ENCODE results near the gene E2F7.
"Not testable (repeated sequence)": the region's sequence is repeated elsewhere in the genome, so short reads cannot be mapped to it uniquely, and the experiment has no call there.

The E2F7 gene

GRCh38 chr12:77065361-77066204 lies at the start of gene E2F7:
Gene E2F7 (minus strand): TSS chr12:77065569. CDS start chr12:77064635, 934 bp downstream.
- DNase-seq (ENCODE audit: low read depth) = peak; percentile 64

GRCh38 chr12:77113971-77114370 lies 48.6 kb upstream of the E2F7 start:
- DNase-seq (ENCODE audit: low read depth) = no peak

- no peak for DNase-seq (ENCODE audit: low read depth)
Measured at GRCh38 chr12:77108707-77109106, 43.3 kb upstream of the E2F7 start.

- no peak for DNase-seq (ENCODE audit: low read depth)
Measured at GRCh38 chr12:77107121-77107520, 41.8 kb upstream of the E2F7 start.

- DNase-seq (ENCODE audit: low read depth) = no peak
Measured at GRCh38 chr12:77104792-77105191, 39.4 kb upstream of the E2F7 start.

GRCh38 chr12:77104286-77104685 lies 38.9 kb upstream of the E2F7 start:
- DNase-seq (ENCODE audit: low read depth) = no peak

- no peak for DNase-seq (ENCODE audit: low read depth)
Measured at GRCh38 chr12:77102691-77103090, 37.3 kb upstream of the E2F7 start.

GRCh38 chr12:77102123-77102522 lies 36.8 kb upstream of the E2F7 start:
- no peak for DNase-seq (ENCODE audit: low read depth)

- DNase-seq (ENCODE audit: low read depth) = no peak
Measured at GRCh38 chr12:77099799-77100198, 34.4 kb upstream of the E2F7 start.

GRCh38 chr12:77097846-77098245 lies 32.5 kb upstream of the E2F7 start:
- DNase-seq (ENCODE audit: low read depth) = no peak

- DNase-seq (ENCODE audit: low read depth) = not testable (repeated sequence)
Measured at GRCh38 chr12:77092227-77092626, 26.9 kb upstream of the E2F7 start.

GRCh38 chr12:77089686-77090220 lies 24.4 kb upstream of the E2F7 start:
- no peak for DNase-seq (ENCODE audit: low read depth)

GRCh38 chr12:77087427-77087826 lies 22.1 kb upstream of the E2F7 start:
- no peak for DNase-seq (ENCODE audit: low read depth)

- no peak for DNase-seq (ENCODE audit: low read depth)
Measured at GRCh38 chr12:77082021-77082420, 16.7 kb upstream of the E2F7 start.

- no peak for DNase-seq (ENCODE audit: low read depth)
Measured at GRCh38 chr12:77079631-77080030, 14.3 kb upstream of the E2F7 start.

- DNase-seq (ENCODE audit: low read depth) = no peak
Measured at GRCh38 chr12:77078231-77078630, 12.9 kb upstream of the E2F7 start.

GRCh38 chr12:77076886-77077285 lies 11.5 kb upstream of the E2F7 start:
- DNase-seq (ENCODE audit: low read depth) = no peak

- DNase-seq (ENCODE audit: low read depth) = not testable (repeated sequence)
Measured at GRCh38 chr12:77073894-77074293, 8.5 kb upstream of the E2F7 start.

- no peak for DNase-seq (ENCODE audit: low read depth)
Measured at GRCh38 chr12:77072833-77073495, 7.6 kb upstream of the E2F7 start.

GRCh38 chr12:77070800-77071449 lies 5.6 kb upstream of the E2F7 start:
- no peak for DNase-seq (ENCODE audit: low read depth)

GRCh38 chr12:77070382-77070781 lies 5.0 kb upstream of the E2F7 start:
- no peak for DNase-seq (ENCODE audit: low read depth)

GRCh38 chr12:77064896-77065360 lies 441 bp downstream of the E2F7 start:
- peak; percentile 2 for DNase-seq (ENCODE audit: low read depth)

All from stimulated activated CD8-positive, alpha-beta memory T cell treated with anti-CD3 and anti-CD28 coated beads, Interleukin-12 subunit alpha, Interleukin-12 subunit beta, amount 100 ng/mL, for 4 hours (primary cell).